PC-3 (cell line): Measurements from ENCODE around the gene EXOC2. TPM values are rescaled to one million over a fixed set of nuclear protein-coding genes. Genes with fewer than 3 reads are reported as not detected.

Experiments used
- ATAC-seq: fragments of 200-7000 bp; cut with Tn5 transposase; 2 replicates; pipeline ENCODE4 v1.9.1; 2020; ENCODE audit warnings: mild to moderate bottlenecking, moderate library complexity
- BruUV-seq: library from RNA; stranded (reverse); fragments of 400-500 nt; replicated peaks from 2 replicates; lab custom pipeline; 2021; lab: Mats Ljungman, UMichigan
- CTCF ChIA-PET: fragments of 300-600 bp; sonication (Branson Sonifier 250); formaldehyde crosslinking; loops from one replicate; lab custom pipeline; 2022; ENCODE audit warnings: antibody characterized with exemption; lab: Charles Lee
- POLR2A ChIA-PET: fragments of 300-600 bp; sonication (Branson Sonifier 250); formaldehyde crosslinking; loops from one replicate; lab custom pipeline; 2022; ENCODE audit warnings: antibody characterized with exemption; ENCODE audit not compliant: unreplicated experiment; lab: Charles Lee
- DNase-seq: peaks from one replicate; pipeline ENCODE4 v3.0.0-alpha.2; 2015
- H2AFZ ChIP-seq: fragments of 300-600 bp; sonication (generic); 2 replicates; pipeline ENCODE4 v1.6.0; 2016; ENCODE audit warnings: antibody characterized with exemption, low read length
- H3F3A ChIP-seq: fragments of 300-600 bp; sonication (generic); one replicate; pipeline ENCODE4 v1.6.0; 2017; ENCODE audit warnings: antibody characterized with exemption, low read length, control low read depth, mild to moderate bottlenecking; ENCODE audit not compliant: unreplicated experiment
- H3K27ac ChIP-seq: fragments of 300-600 bp; sonication (generic); 2 replicates; pipeline ENCODE4 v1.5.1; 2016; ENCODE audit warnings: mild to moderate bottlenecking, low read length
- H3K27me3 ChIP-seq: fragments of 300-600 bp; sonication (generic); 2 replicates; pipeline ENCODE4 v1.6.1; 2016; ENCODE audit warnings: low read length, mixed read lengths
- H3K36me3 ChIP-seq: fragments of 300-600 bp; sonication (generic); 2 replicates; pipeline ENCODE4 v1.6.1; 2016; ENCODE audit warnings: low read depth, mixed run types, low read length, mixed read lengths
- H3K4me1 ChIP-seq: fragments of 300-600 bp; sonication (generic); 2 replicates; pipeline ENCODE4 v1.5.1; 2016; ENCODE audit warnings: low read length; ENCODE audit not compliant: insufficient read depth
- H3K4me2 ChIP-seq: fragments of 300-600 bp; sonication (generic); 2 replicates; pipeline ENCODE4 v1.6.0; 2016; ENCODE audit warnings: low read length
- H3K4me3 ChIP-seq: fragments of 300-600 bp; sonication (generic); 2 replicates; pipeline ENCODE4 v1.5.1; 2016; ENCODE audit warnings: mild to moderate bottlenecking, low read length, mixed read lengths
- H3K79me2 ChIP-seq: fragments of 300-600 bp; sonication (generic); 2 replicates; pipeline ENCODE4 v1.6.1; 2017; ENCODE audit warnings: low read length, mixed read lengths
- H3K9ac ChIP-seq: fragments of 300-600 bp; sonication (generic); 2 replicates; pipeline ENCODE4 v1.6.0; 2016; ENCODE audit warnings: mild to moderate bottlenecking, low read length
- H3K9me2 ChIP-seq: fragments of 300-600 bp; sonication (generic); replicated peaks from 2 replicates; pipeline ENCODE4 v1.6.1; 2016; ENCODE audit warnings: mixed run types, low read length, mixed read lengths
- H3K9me3 ChIP-seq: fragments of 300-600 bp; sonication (generic); 2 replicates; pipeline ENCODE4 v1.6.1; 2016; ENCODE audit warnings: low read length, mixed read lengths
- H4K20me1 ChIP-seq: fragments of 300-600 bp; sonication (generic); 2 replicates; pipeline ENCODE4 v1.6.1; 2016; ENCODE audit warnings: low read length, mixed read lengths
- CTCF ChIP-seq: fragments of 300-600 bp; sonication (generic); conservative IDR thresholded peaks from 2 replicates; pipeline ENCODE4 v1.5.1; 2017; ENCODE audit warnings: antibody characterized with exemption, low read depth, mild to moderate bottlenecking, low read length
- EZH2 ChIP-seq: fragments of 300-600 bp; sonication (generic); IDR thresholded peaks from one replicate; pipeline ENCODE4 v1.6.1; 2017; ENCODE audit warnings: antibody characterized with exemption, mild to moderate bottlenecking, low read length; ENCODE audit not compliant: unreplicated experiment
- EZH2phosphoT487 ChIP-seq: fragments of 300-600 bp; sonication (generic); IDR thresholded peaks from 2 replicates; pipeline ENCODE4 v1.6.1; 2018; ENCODE audit warnings: mild to moderate bottlenecking, antibody characterized with exemption, low read length, borderline replicate concordance
- intact Hi-C: fragments of 100-400 bp; cut with micrococcal nuclease; formaldehyde crosslinking; loops from 2 replicates; pipeline ENCODE4 v1.9.0; 2023
- total RNA-seq: library from RNA; depleted of rRNA; stranded (reverse); fragments of >200 nt; gene quantifications from 2 replicates; pipeline ENCODE4 v1.2.3, GENCODE V29; 2014

The EXOC2 gene
- total RNA-seq, 1 experiment from 2014 or later = 27.7 TPM

- Histone ChIP-seq H3K4me1 (peaks cover 15% of the 10 kb centered on the region), H3K4me2 (no peak overlapping the region), H3K4me3 (no peak overlapping the region), H3K79me2 (peaks cover 80% of the 10 kb centered on the region), H3K27me3 (no peaks in the 10 kb centered on the region), H4K20me1 (no peaks in the 10 kb centered on the region), H3K9ac (no peak overlapping the region), H3F3A (no peaks in the 10 kb centered on the region), H3K27ac (no peak overlapping the region), H3K9me3 (no peaks in the 10 kb centered on the region), H2AFZ (no peak overlapping the region), H3K36me3 (no peaks in the 10 kb centered on the region), H3K9me2 (no peaks in the 10 kb centered on the region)
- POLR2A ChIA-PET = no interaction called here
- no TSS peak for BruUV-seq
- ATAC-seq (no peak), DNase-seq (no peak)
- intact Hi-C loops = no loop called here
- TF ChIP-seq CTCF = no peak
- TF ChIP-seq EZH2 = no peak
- TF ChIP-seq EZH2phosphoT487 = no peak
- CTCF ChIA-PET = no interaction called here
These were observed 14.4 kb downstream of the EXOC2 start for GRCh38 chr6:678520-678919.

DNA sequence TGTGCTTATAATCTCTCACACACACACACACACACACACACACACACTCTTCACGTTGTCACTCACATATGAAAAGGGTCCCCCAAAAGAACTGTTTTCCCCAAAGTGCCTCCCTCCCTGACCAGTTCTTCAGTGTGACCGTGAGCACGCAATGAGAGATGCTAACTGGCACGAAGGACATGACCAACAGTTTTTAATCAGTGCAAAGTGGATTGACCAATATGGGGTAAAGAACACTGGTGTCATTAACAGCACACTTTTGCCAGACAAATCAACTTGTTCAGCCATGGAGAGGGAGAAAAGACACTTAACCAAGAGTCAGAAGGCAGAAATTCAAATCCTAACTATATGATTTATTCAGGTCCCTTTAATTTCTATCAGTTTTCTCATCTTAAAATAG is 15.0 kb downstream of the EXOC2 start:
- POLR2A ChIA-PET = no interaction called here

GRCh38 chr6:674956-675355 is 18.0 kb downstream of the EXOC2 start:
- CTCF ChIA-PET = no interaction called here
- Histone ChIP-seq H3K36me3 (no peaks in the 10 kb centered on the region), H3K27ac (no peak overlapping the region), H3K27me3 (no peaks in the 10 kb centered on the region), H3F3A (no peaks in the 10 kb centered on the region), H3K4me3 (no peak overlapping the region), H3K4me2 (no peak overlapping the region), H3K9ac (no peak overlapping the region), H3K4me1 (no peaks in the 10 kb centered on the region), H3K9me3 (no peaks in the 10 kb centered on the region), H4K20me1 (no peaks in the 10 kb centered on the region), H3K79me2 (peaks cover 68% of the 10 kb centered on the region), H3K9me2 (no peaks in the 10 kb centered on the region), H2AFZ (no peak overlapping the region)
- DNase-seq (no peak), ATAC-seq (no peak)
- TF ChIP-seq EZH2phosphoT487 (no peak), EZH2 (no peak), CTCF (no peak)
- POLR2A ChIA-PET = no interaction called here
- intact Hi-C loops = no loop called here
- no TSS peak for BruUV-seq

More for the DNA sequence above, 15.0 kb downstream of the EXOC2 start:
- Histone ChIP-seq H3K36me3 (no peaks in the 10 kb centered on the region), H3K4me3 (no peak overlapping the region), H4K20me1 (no peaks in the 10 kb centered on the region), H3K79me2 (peaks cover 80% of the 10 kb centered on the region), H2AFZ (no peak overlapping the region), H3K9ac (no peak overlapping the region), H3K4me1 (peaks cover 15% of the 10 kb centered on the region), H3K9me2 (no peaks in the 10 kb centered on the region), H3K9me3 (no peaks in the 10 kb centered on the region), H3K4me2 (no peak overlapping the region), H3K27me3 (no peaks in the 10 kb centered on the region), H3K27ac (no peak overlapping the region), H3F3A (no peaks in the 10 kb centered on the region)
- no peak for DNase-seq
- no peak for ATAC-seq
- BruUV-seq = no TSS peak
- TF ChIP-seq EZH2 (no peak), CTCF (no peak)
- CTCF ChIA-PET = no interaction called here
- intact Hi-C loops = no loop called here
